GM23338 (cell line): ENCODE results near the gene CHD1. TPM values are rescaled to one million over a fixed set of nuclear protein-coding genes. Genes with fewer than 3 reads are reported as not detected.
A peak's percentile ranks its signal among the peaks of the same experiment; 100 is the strongest.

ENCODE experiments used
- ATAC-seq: fragments of 200-7000 bp; cut with Tn5 transposase; 3 replicates; pipeline ENCODE4 v1.9.1; 2020
- DNase-seq: peaks from one replicate; pipeline ENCODE4 v3.0.0-alpha.2; 2015; ENCODE audit warnings: low spot score
- H2AFZ ChIP-seq: fragments of 200-600 bp; sonication (generic); 2 replicates; pipeline ENCODE4 v1.8.0; 2016; ENCODE audit warnings: antibody characterized with exemption, mild to moderate bottlenecking, moderate library complexity
- H3F3A ChIP-seq: fragments of 200-600 bp; sonication (generic); replicated peaks from 2 replicates; pipeline ENCODE4 v1.8.0; 2017; ENCODE audit warnings: antibody characterized with exemption, mixed run types, low read depth
- H3K27ac ChIP-seq: fragments of 200-600 bp; sonication (generic); 2 replicates; pipeline ENCODE4 v1.6.1; 2016; ENCODE audit warnings: low read depth
- H3K27me3 ChIP-seq: fragments of 200-600 bp; sonication (generic); 2 replicates; pipeline ENCODE4 v1.8.0; 2016; ENCODE audit warnings: mild to moderate bottlenecking, mixed run types, moderate library complexity; ENCODE audit not compliant: insufficient read depth
- H3K36me3 ChIP-seq: fragments of 200-600 bp; sonication (generic); 2 replicates; pipeline ENCODE4 v1.8.0; 2016; ENCODE audit warnings: mild to moderate bottlenecking; ENCODE audit not compliant: insufficient read depth
- H3K4me1 ChIP-seq: fragments of 200-600 bp; sonication (generic); 2 replicates; pipeline ENCODE4 v1.8.0; 2016; ENCODE audit warnings: mild to moderate bottlenecking, moderate library complexity; ENCODE audit not compliant: insufficient read depth
- H3K4me2 ChIP-seq: fragments of 200-600 bp; sonication (generic); 2 replicates; pipeline ENCODE4 v1.7.1; 2017; ENCODE audit warnings: mixed run types
- H3K4me3 ChIP-seq: fragments of 200-600 bp; sonication (generic); 2 replicates; pipeline ENCODE4 v1.6.1; 2016; ENCODE audit warnings: mixed run types
- H3K79me2 ChIP-seq: fragments of 200-600 bp; sonication (generic); replicated peaks from 2 replicates; pipeline ENCODE4 v1.8.0; 2017; ENCODE audit warnings: mild to moderate bottlenecking; ENCODE audit not compliant: insufficient read depth
- H3K9me2 ChIP-seq: fragments of 200-600 bp; sonication (generic); 2 replicates; pipeline ENCODE4 v1.8.0; 2017; ENCODE audit not compliant: insufficient read depth
- H4K20me1 ChIP-seq: fragments of 200-600 bp; sonication (generic); replicated peaks from 2 replicates; pipeline ENCODE4 v1.8.0; 2017; ENCODE audit warnings: mild to moderate bottlenecking; ENCODE audit not compliant: insufficient read depth
- H3K27ac Mint-ChIP-seq: 2 replicates; pipeline ENCODE4 v1.8.0; 2020; ENCODE audit warnings: inconsistent platforms, mild to moderate bottlenecking, moderate library complexity, mixed read lengths
- H3K27me3 Mint-ChIP-seq: 3 replicates; pipeline ENCODE4 v1.8.0; 2022; ENCODE audit warnings: low read depth, mild to moderate bottlenecking, moderate library complexity, mixed read lengths, inconsistent platforms; ENCODE audit not compliant: insufficient read depth, poor library complexity
- H3K36me3 Mint-ChIP-seq: 3 replicates; pipeline ENCODE4 v1.8.0; 2021; ENCODE audit warnings: low read depth, mild to moderate bottlenecking, inconsistent platforms, moderate library complexity, mixed read lengths
- H3K4me1 Mint-ChIP-seq: 3 replicates; pipeline ENCODE4 v1.8.0; 2020; ENCODE audit warnings: mild to moderate bottlenecking, inconsistent platforms, mixed read lengths
- H3K4me3 Mint-ChIP-seq: 3 replicates; pipeline ENCODE4 v1.8.0; 2021; ENCODE audit warnings: moderate library complexity, mild to moderate bottlenecking, inconsistent platforms, mixed read lengths
- H3K9me3 Mint-ChIP-seq: 3 replicates; pipeline ENCODE4 v1.8.0; 2020; ENCODE audit warnings: moderate library complexity, mild to moderate bottlenecking, inconsistent platforms, mixed read lengths
- CREB1 ChIP-seq: fragments of 250-450 bp; sonication (Bioruptor Pico); IDR thresholded peaks from 2 replicates; pipeline ENCODE4 v1.5.0; 2020; ENCODE audit warnings: low read depth, mild to moderate bottlenecking, moderate library complexity
- EZH2 ChIP-seq: fragments of 200-600 bp; sonication (generic); IDR thresholded peaks from one replicate; pipeline ENCODE4 v1.8.0; 2017; ENCODE audit warnings: antibody characterized with exemption, mild to moderate bottlenecking, low read depth; ENCODE audit not compliant: unreplicated experiment
- EZH2phosphoT487 ChIP-seq: fragments of 200-600 bp; sonication (generic); IDR thresholded peaks from one replicate; pipeline ENCODE4 v1.8.1; 2018; ENCODE audit warnings: antibody characterized with exemption; ENCODE audit not compliant: unreplicated experiment
- JUNB ChIP-seq: IDR thresholded peaks from one replicate; pipeline ENCODE4 v1.6.1; 2016; ENCODE audit warnings: antibody characterized with exemption; ENCODE audit not compliant: unreplicated experiment
- NANOG ChIP-seq: IDR thresholded peaks from 2 replicates; pipeline ENCODE4 v1.6.1; 2016; ENCODE audit warnings: antibody characterized with exemption, borderline replicate concordance
- STAT1 ChIP-seq: IDR thresholded peaks from one replicate; pipeline ENCODE4 v1.6.1; 2016; ENCODE audit warnings: antibody characterized with exemption; ENCODE audit not compliant: unreplicated experiment
- ZNF114 ChIP-seq: fragments of 250-450 bp; sonication (Bioruptor Pico); IDR thresholded peaks from 2 replicates; pipeline ENCODE4 v1.5.0; 2020; ENCODE audit warnings: mild to moderate bottlenecking, moderate library complexity
- ZNF331 ChIP-seq: fragments of 250-450 bp; sonication (Bioruptor Pico); IDR thresholded peaks from 2 replicates; pipeline ENCODE4 v1.5.0; 2020; ENCODE audit warnings: low read depth, mild to moderate bottlenecking, moderate library complexity
- polyA plus RNA-seq: library from polyadenylated mRNA; unstranded; fragments of >200 nt; fragmentation: Nextera tagmentation; extraction: Ambion mirVana; gene quantifications from 2 replicates; pipeline ENCODE4 v1.2.1, GENCODE V29; 2016
- total RNA-seq: library from RNA; depleted of rRNA; stranded (reverse); fragments of >200 nt; shearing (Covaris generic); gene quantifications from 2 replicates; pipeline ENCODE4 v1.2.3, GENCODE V29; 2014
- TF ChIP-seq, protein P1 (sequence below): IDR thresholded peaks from one replicate; pipeline ENCODE4 v1.6.1; 2018; ENCODE audit warnings: antibody characterized with exemption; ENCODE audit not compliant: unreplicated experiment
- TF ChIP-seq, protein P2 (sequence below): IDR thresholded peaks from 2 replicates; pipeline ENCODE4 v1.6.1; 2016; ENCODE audit warnings: antibody characterized with exemption
- TF ChIP-seq, protein P3 (sequence below), 2 experiments: fragments of 200-600 bp in 1 of 2; sonication (generic) in 1 of 2; conservative IDR thresholded peaks; 2 replicates each; pipeline versions ENCODE4 v1.5.1 to v1.6.1; 2016 to 2017; ENCODE audit warnings: antibody characterized with exemption in 2 of 2, low read depth in 2 of 2, mild to moderate bottlenecking in 2 of 2, moderate library complexity in 1 of 2

Gene CHD1
- total and polyA plus RNA-seq, 2 experiments from 2014 or later = 36.4 to 75.6 TPM

DNA sequence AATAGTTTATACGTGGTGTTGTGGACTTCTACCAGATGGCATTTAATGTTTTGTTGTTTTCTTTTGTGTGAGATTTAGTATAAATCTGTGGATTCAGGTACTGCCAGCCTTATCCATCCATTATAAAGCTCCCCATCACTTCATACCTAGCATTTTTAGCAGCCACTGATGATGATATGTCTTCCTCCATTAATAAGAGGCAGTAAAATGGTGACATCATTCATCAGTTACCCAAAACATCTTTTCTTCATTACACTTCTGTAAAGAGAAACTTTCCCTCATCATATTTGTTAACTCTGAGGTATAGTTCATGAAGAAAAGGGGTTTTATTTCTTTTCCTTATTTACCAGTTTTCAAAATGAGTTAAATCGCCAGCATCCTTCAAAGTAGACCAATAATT is 19.4 kb downstream of the CHD1 start (continued):
- TF ChIP-seq, protein P1, sequence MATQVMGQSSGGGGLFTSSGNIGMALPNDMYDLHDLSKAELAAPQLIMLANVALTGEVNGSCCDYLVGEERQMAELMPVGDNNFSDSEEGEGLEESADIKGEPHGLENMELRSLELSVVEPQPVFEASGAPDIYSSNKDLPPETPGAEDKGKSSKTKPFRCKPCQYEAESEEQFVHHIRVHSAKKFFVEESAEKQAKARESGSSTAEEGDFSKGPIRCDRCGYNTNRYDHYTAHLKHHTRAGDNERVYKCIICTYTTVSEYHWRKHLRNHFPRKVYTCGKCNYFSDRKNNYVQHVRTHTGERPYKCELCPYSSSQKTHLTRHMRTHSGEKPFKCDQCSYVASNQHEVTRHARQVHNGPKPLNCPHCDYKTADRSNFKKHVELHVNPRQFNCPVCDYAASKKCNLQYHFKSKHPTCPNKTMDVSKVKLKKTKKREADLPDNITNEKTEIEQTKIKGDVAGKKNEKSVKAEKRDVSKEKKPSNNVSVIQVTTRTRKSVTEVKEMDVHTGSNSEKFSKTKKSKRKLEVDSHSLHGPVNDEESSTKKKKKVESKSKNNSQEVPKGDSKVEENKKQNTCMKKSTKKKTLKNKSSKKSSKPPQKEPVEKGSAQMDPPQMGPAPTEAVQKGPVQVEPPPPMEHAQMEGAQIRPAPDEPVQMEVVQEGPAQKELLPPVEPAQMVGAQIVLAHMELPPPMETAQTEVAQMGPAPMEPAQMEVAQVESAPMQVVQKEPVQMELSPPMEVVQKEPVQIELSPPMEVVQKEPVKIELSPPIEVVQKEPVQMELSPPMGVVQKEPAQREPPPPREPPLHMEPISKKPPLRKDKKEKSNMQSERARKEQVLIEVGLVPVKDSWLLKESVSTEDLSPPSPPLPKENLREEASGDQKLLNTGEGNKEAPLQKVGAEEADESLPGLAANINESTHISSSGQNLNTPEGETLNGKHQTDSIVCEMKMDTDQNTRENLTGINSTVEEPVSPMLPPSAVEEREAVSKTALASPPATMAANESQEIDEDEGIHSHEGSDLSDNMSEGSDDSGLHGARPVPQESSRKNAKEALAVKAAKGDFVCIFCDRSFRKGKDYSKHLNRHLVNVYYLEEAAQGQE = no peak
- TF ChIP-seq STAT1 (no peak), EZH2 (no peak), NANOG (no peak), CREB1 (CRISPR knock-in tag) (no peak), ZNF331 (CRISPR knock-in tag) (no peak), ZNF114 (CRISPR knock-in tag) (no peak)
- TF ChIP-seq, protein P2, sequence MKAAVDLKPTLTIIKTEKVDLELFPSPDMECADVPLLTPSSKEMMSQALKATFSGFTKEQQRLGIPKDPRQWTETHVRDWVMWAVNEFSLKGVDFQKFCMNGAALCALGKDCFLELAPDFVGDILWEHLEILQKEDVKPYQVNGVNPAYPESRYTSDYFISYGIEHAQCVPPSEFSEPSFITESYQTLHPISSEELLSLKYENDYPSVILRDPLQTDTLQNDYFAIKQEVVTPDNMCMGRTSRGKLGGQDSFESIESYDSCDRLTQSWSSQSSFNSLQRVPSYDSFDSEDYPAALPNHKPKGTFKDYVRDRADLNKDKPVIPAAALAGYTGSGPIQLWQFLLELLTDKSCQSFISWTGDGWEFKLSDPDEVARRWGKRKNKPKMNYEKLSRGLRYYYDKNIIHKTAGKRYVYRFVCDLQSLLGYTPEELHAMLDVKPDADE = no peak

- H3K27ac ChIP-seq = peak overlapping the region; percentile 30; the same call in 1 of the 2 replicates
- DNase-seq = peak; percentile 11
- H3K4me3 Mint-ChIP-seq = no peak overlapping the region
- H3K9me2 ChIP-seq = no peaks in the 10 kb centered on the region
- H3K27me3 ChIP-seq = no peaks in the 10 kb centered on the region
- no peaks in the 10 kb centered on the region for H3K9me3 Mint-ChIP-seq
- peaks cover 32% of the 10 kb centered on the region for H3K4me1 ChIP-seq
- H3K27ac Mint-ChIP-seq = peak overlapping the region; percentile 94
- peaks cover 14% of the 10 kb centered on the region; the same call in 1 of the 2 replicates for H3K36me3 ChIP-seq
- peaks cover 89% of the 10 kb centered on the region for H3K79me2 ChIP-seq
- peaks cover 25% of the 10 kb centered on the region for H4K20me1 ChIP-seq
- peaks cover 27% of the 10 kb centered on the region for H3K4me1 Mint-ChIP-seq
- peaks cover 2% of the 10 kb centered on the region for H3K27me3 Mint-ChIP-seq
- H3K4me2 ChIP-seq = peak overlapping the region; percentile 59
- no peak overlapping the region for H2AFZ ChIP-seq
- no peaks in the 10 kb centered on the region for H3F3A ChIP-seq
- ATAC-seq = no peak
- TF ChIP-seq NANOG = no peak
- TF ChIP-seq EZH2phosphoT487 = no peak
- no peak for TF ChIP-seq EZH2
- TF ChIP-seq JUNB = no peak
- TF ChIP-seq, protein P1 = no peak
- TF ChIP-seq ZNF114 (CRISPR knock-in tag) = no peak
- TF ChIP-seq, protein P3, sequence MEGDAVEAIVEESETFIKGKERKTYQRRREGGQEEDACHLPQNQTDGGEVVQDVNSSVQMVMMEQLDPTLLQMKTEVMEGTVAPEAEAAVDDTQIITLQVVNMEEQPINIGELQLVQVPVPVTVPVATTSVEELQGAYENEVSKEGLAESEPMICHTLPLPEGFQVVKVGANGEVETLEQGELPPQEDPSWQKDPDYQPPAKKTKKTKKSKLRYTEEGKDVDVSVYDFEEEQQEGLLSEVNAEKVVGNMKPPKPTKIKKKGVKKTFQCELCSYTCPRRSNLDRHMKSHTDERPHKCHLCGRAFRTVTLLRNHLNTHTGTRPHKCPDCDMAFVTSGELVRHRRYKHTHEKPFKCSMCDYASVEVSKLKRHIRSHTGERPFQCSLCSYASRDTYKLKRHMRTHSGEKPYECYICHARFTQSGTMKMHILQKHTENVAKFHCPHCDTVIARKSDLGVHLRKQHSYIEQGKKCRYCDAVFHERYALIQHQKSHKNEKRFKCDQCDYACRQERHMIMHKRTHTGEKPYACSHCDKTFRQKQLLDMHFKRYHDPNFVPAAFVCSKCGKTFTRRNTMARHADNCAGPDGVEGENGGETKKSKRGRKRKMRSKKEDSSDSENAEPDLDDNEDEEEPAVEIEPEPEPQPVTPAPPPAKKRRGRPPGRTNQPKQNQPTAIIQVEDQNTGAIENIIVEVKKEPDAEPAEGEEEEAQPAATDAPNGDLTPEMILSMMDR (conservative IDR thresholded peaks at IDR 0.05; ENCODE audit: low read depth in 2 of 2) = no peak
- TF ChIP-seq STAT1 = no peak
- TF ChIP-seq, protein P2 = no peak
- no peak for TF ChIP-seq ZNF331 (CRISPR knock-in tag)
- peak overlapping the region; percentile 35 for H3K4me3 ChIP-seq
- H3K36me3 Mint-ChIP-seq = peaks cover 16% of the 10 kb centered on the region; the same call in 2 of the 3 replicates
These were observed 20.9 kb downstream of the CHD1 start for GRCh38 chr5:98907951-98908350.
